ENCODE results near the gene MYRFL.

DNA sequence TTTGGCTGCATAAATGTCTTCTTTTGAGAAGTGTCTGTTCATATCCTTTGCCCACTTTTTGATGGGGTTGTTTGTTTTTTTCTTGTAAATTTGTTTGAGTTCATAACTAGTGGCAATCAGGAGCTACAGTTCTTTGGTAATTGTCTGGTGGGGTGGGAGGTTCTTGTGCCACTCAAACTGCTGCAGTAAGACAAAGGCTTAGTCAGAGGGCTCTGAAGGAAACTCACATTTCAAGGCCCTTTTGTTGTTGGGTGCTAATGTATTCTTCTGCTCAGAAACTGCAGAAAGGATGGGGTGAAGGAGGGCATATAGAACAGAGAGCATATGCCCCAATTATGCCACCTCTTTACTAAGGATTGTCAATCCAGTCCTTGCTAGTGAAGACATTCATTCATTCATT is 21.9 kb downstream of the MYRFL start:
- TF ChIP-seq POLR2A (IDR thresholded peaks at IDR 0.05; ENCODE audit: low read length) (no peak), GATA1 (IDR thresholded peaks at IDR 0.05; ENCODE audit: low read depth, low read length) (no peak)
